SK-N-SH (cell line): Measurements from ENCODE around the gene TRIM65. TPM values are rescaled to one million over a fixed set of nuclear protein-coding genes. Genes with fewer than 3 reads are reported as not detected.

ENCODE experiments used
- CTCF ChIA-PET: fragments of 300-600, 350-600 bp; formaldehyde crosslinking; extraction: SDS; loops from one replicate; lab custom pipeline; 2021; lab: Yijun Ruan, JAX
- POLR2A ChIA-PET: fragments of 350-600 bp; sonication (Branson Sonifier 250); formaldehyde crosslinking; extraction: SDS; loops from one replicate; lab custom pipeline; 2020; ENCODE audit warnings: antibody characterized with exemption, inconsistent platforms; lab: Yijun Ruan, JAX
- DNase-seq: peaks from one replicate; pipeline ENCODE4 v3.0.0; 2012
- H2AFZ ChIP-seq: fragments of 200-600 bp; sonication (generic); 2 replicates; pipeline ENCODE4 v1.8.1; 2016; ENCODE audit warnings: antibody characterized with exemption, mild to moderate bottlenecking, low read depth
- H3F3A ChIP-seq: fragments of 200-600 bp; sonication (generic); replicated peaks from 2 replicates; pipeline ENCODE3; 2016; ENCODE audit warnings: antibody characterized with exemption, mild to moderate bottlenecking; ENCODE audit not compliant: insufficient read depth
- H3K27ac ChIP-seq, 2 experiments: fragments of 200-500 bp in 1 of 2; fragments of 200-600 bp in 1 of 2; sonication (Bioruptor generic) in 1 of 2; sonication (generic), shearing (Covaris generic) in 1 of 2; 2 replicates each; pipeline versions ENCODE4 v1.5.1 to v1.6.1; 2014 to 2016; ENCODE audit warnings: low read depth in 2 of 2, inconsistent platforms in 1 of 2, low read length in 1 of 2, mild to moderate bottlenecking in 1 of 2, mixed read lengths in 1 of 2
- H3K27me3 ChIP-seq: fragments of 200-600 bp; sonication (generic), shearing (Covaris generic); 2 replicates; pipeline ENCODE4 v1.6.1; 2016; ENCODE audit warnings: mixed run types; ENCODE audit not compliant: insufficient read depth
- H3K36me3 ChIP-seq, 2 experiments: fragments of 200-500 bp in 1 of 2; fragments of 200-600 bp in 1 of 2; sonication (Bioruptor generic) in 1 of 2; sonication (generic) in 1 of 2; replicated peaks in 1 of 2; 2 replicates each; pipeline versions ENCODE3 to v1.5.1; 2014 to 2016; ENCODE audit warnings: low read length in 1 of 2, mild to moderate bottlenecking in 1 of 2; ENCODE audit not compliant: insufficient read depth in 2 of 2, control insufficient read depth in 1 of 2
- H3K4me1 ChIP-seq, 2 experiments: fragments of 200-500 bp in 1 of 2; fragments of 200-600 bp in 1 of 2; sonication (Bioruptor generic) in 1 of 2; sonication (generic), shearing (Covaris generic) in 1 of 2; 2 replicates each; pipeline versions ENCODE4 v1.5.1 to v1.6.1; 2014 to 2016; ENCODE audit warnings: low read depth in 1 of 2, low read length in 1 of 2, mixed run types in 1 of 2; ENCODE audit not compliant: insufficient read depth in 2 of 2, control insufficient read depth in 1 of 2
- H3K4me2 ChIP-seq: fragments of 200-600 bp; sonication (generic), shearing (Covaris generic); 2 replicates; pipeline ENCODE4 v1.6.1; 2017; ENCODE audit warnings: mixed run types
- H3K4me3 ChIP-seq, 2 experiments: fragments of 200-500 bp in 1 of 2; fragments of 200-600 bp in 1 of 2; sonication (Bioruptor generic) in 1 of 2; sonication (generic), shearing (Covaris generic) in 1 of 2; 2 replicates each; pipeline versions ENCODE4 v1.5.1 to v1.8.1; 2014 to 2016; ENCODE audit warnings: low read depth in 2 of 2, inconsistent platforms in 1 of 2, low read length in 1 of 2, mild to moderate bottlenecking in 1 of 2, mixed read lengths in 1 of 2, moderate library complexity in 1 of 2
- H3K79me2 ChIP-seq: fragments of 200-600 bp; sonication (generic); 2 replicates; pipeline ENCODE4 v1.8.1; 2017; ENCODE audit warnings: mild to moderate bottlenecking; ENCODE audit not compliant: insufficient read depth
- H3K9ac ChIP-seq: fragments of 200-600 bp; sonication (generic); 2 replicates; pipeline ENCODE4 v1.6.1; 2017; ENCODE audit warnings: mixed run types
- H3K9me2 ChIP-seq: fragments of 200-600 bp; sonication (generic); 2 replicates; pipeline ENCODE4 v1.6.1; 2017; ENCODE audit warnings: mixed run types
- H3K9me3 ChIP-seq: fragments of 200-600 bp; sonication (generic); 2 replicates; pipeline ENCODE4 v1.6.1; 2017; ENCODE audit warnings: mixed run types, mild to moderate bottlenecking, moderate library complexity
- H4K20me1 ChIP-seq: fragments of 200-600 bp; sonication (generic); 2 replicates; pipeline ENCODE4 v1.6.1; 2017; ENCODE audit warnings: mild to moderate bottlenecking, mixed run types; ENCODE audit not compliant: insufficient read depth
- CHD2 ChIP-seq: fragments of 150-350 bp; IDR thresholded peaks from 2 replicates; pipeline ENCODE4 v1.6.1; 2018; ENCODE audit warnings: low read length; ENCODE audit not compliant: partially characterized antibody
- CTCF ChIP-seq: fragments of 200-600 bp; sonication (generic); IDR thresholded peaks from 2 replicates; pipeline ENCODE4 v1.6.1; 2017; ENCODE audit warnings: antibody characterized with exemption, mild to moderate bottlenecking, moderate library complexity
- EP300 ChIP-seq, 2 experiments: IDR thresholded peaks; 2 replicates each; pipeline versions ENCODE4 v1.4.0 to v1.6.1; 2012; ENCODE audit warnings: borderline replicate concordance in 1 of 2, low read depth in 1 of 2, low read length in 1 of 2
- EZH2phosphoT487 ChIP-seq: fragments of 200-600 bp; sonication (generic); IDR thresholded peaks from 2 replicates; pipeline ENCODE4 v1.6.1; 2017; ENCODE audit warnings: low read depth, mixed run types, mild to moderate bottlenecking, antibody characterized with exemption, moderate library complexity, borderline replicate concordance
- FOSL2 ChIP-seq: IDR thresholded peaks from 2 replicates; pipeline ENCODE4 v1.4.0; 2012; ENCODE audit warnings: low read depth, mild to moderate bottlenecking, moderate library complexity, borderline replicate concordance
- FOXJ3 ChIP-seq: sonication (generic); formaldehyde crosslinking; IDR thresholded peaks from 2 replicates; pipeline ENCODE4 v1.5.1; 2020; ENCODE audit warnings: mild to moderate bottlenecking, missing genetic modification reagents
- JUND ChIP-seq: IDR thresholded peaks from 2 replicates; pipeline ENCODE4 v1.4.0; 2012
- MEF2A ChIP-seq: IDR thresholded peaks from 2 replicates; pipeline ENCODE4 v1.4.0; 2012; ENCODE audit warnings: low read depth, borderline replicate concordance
- MXI1 ChIP-seq: IDR thresholded peaks from 2 replicates; pipeline ENCODE4 v1.6.1; 2012; ENCODE audit warnings: mild to moderate bottlenecking, low read depth, low read length, improper control_type of control experiment
- NFIC ChIP-seq: IDR thresholded peaks from 2 replicates; pipeline ENCODE4 v1.4.0; 2012; ENCODE audit warnings: borderline replicate concordance
- NRF1 ChIP-seq: IDR thresholded peaks from 2 replicates; pipeline ENCODE4 v1.6.1; 2012; ENCODE audit warnings: low read depth, mild to moderate bottlenecking, low read length
- PBX3 ChIP-seq: IDR thresholded peaks from 2 replicates; pipeline ENCODE4; 2012
- POLR2AphosphoS5 ChIP-seq: IDR thresholded peaks from 2 replicates; pipeline ENCODE4 v1.6.1; 2012; ENCODE audit warnings: low read depth, low read length
- RAD21 ChIP-seq: IDR thresholded peaks from 2 replicates; pipeline ENCODE4 v1.6.1; 2012; ENCODE audit warnings: mild to moderate bottlenecking, low read length
- RCOR1 ChIP-seq: fragments of 150-350 bp; IDR thresholded peaks from 2 replicates; pipeline ENCODE4 v1.6.1; 2017; ENCODE audit warnings: antibody characterized with exemption, low read length
- RFX5 ChIP-seq: IDR thresholded peaks from 2 replicates; pipeline ENCODE4 v1.6.1; 2012; ENCODE audit warnings: mild to moderate bottlenecking, improper control_type of control experiment, low read length
- TCF12 ChIP-seq: IDR thresholded peaks from 2 replicates; pipeline ENCODE4 v1.4.0; 2012
- TEAD4 ChIP-seq: IDR thresholded peaks from 2 replicates; pipeline ENCODE4 v1.4.0; 2012; ENCODE audit warnings: mild to moderate bottlenecking, borderline replicate concordance; ENCODE audit not compliant: insufficient read depth
- WGBS: methylation state at CpG from one replicate; pipeline ENCODE4 v1.1.6; 2017; ENCODE audit warnings: low lambda C conversion rate; 5-methylcytosine and 5-hydroxymethylcytosine counted together
- polyA plus RNA-seq, 3 experiments: library from polyadenylated mRNA; depleted of rRNA; stranded (reverse); fragments of >200 nt; gene quantifications; 2 replicates each; pipeline ENCODE4 v1.2.3, GENCODE V29; 2012
- TF ChIP-seq, protein P1 (sequence below): fragments of 150-350 bp; IDR thresholded peaks from 2 replicates; pipeline ENCODE4 v1.6.1; 2016; ENCODE audit warnings: mild to moderate bottlenecking, low read depth, low read length
- TF ChIP-seq, protein P2 (sequence below): IDR thresholded peaks from 2 replicates; pipeline ENCODE4 v1.4.0; 2012; ENCODE audit warnings: low read depth, borderline replicate concordance

The TRIM65 gene
- polyA plus RNA-seq, 1 of the 3 experiments (the other 2 are of a cell fraction): 13.1 TPM

DNA sequence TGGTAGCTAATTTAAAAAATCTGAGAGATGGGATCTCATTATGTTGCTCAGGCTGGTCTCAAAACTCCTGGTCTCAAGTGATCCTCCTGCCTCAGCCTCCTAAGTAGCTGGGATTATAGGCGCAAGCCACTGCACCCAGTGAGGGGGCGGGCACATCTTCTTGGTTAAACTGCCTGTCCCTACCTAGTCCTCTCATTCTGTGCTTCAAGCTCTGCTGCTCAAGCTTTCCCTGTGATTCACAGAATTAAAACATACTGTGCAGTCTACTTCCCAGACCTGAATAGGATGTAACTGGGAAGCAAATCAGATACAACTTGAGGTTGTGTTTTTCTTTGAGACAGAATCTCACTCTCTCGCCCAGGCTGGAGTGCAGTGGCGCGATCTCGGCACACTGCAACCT is 5.7 kb upstream of the TRIM65 start:
- H3K27me3 ChIP-seq: no peaks in the 10 kb centered on the region
- H3K4me2 ChIP-seq: no peak overlapping the region
- H3K9me3 ChIP-seq: no peaks in the 10 kb centered on the region
- no peak overlapping the region for H3K27ac ChIP-seq
- peaks cover 30% of the 10 kb centered on the region; the same call in 1 of the 2 replicates for H3K79me2 ChIP-seq
- no peak for DNase-seq
- H2AFZ ChIP-seq: no peak overlapping the region
- H3K36me3 ChIP-seq: peaks cover 26 to 41% of the 10 kb centered on the region in 2 experiments
- peaks cover 4% of the 10 kb centered on the region in 2 experiments; a peak in 2 of 4 replicates for H3K4me1 ChIP-seq
- WGBS: 97% methylated on average over 6 of the region's 6 CpGs
- H3K9ac ChIP-seq: no peak overlapping the region
- no peaks in the 10 kb centered on the region for H4K20me1 ChIP-seq
- no peak for TF ChIP-seq JUND
- no peak for TF ChIP-seq TCF12
- TF ChIP-seq MEF2A: no peak
- no peak for TF ChIP-seq EZH2phosphoT487
- no peak for TF ChIP-seq EP300 (IDR thresholded peaks at IDR 0.05; ENCODE audit: borderline replicate concordance in 1 of 2, low read depth in 1 of 2, low read length in 1 of 2)
- TF ChIP-seq, protein P1, sequence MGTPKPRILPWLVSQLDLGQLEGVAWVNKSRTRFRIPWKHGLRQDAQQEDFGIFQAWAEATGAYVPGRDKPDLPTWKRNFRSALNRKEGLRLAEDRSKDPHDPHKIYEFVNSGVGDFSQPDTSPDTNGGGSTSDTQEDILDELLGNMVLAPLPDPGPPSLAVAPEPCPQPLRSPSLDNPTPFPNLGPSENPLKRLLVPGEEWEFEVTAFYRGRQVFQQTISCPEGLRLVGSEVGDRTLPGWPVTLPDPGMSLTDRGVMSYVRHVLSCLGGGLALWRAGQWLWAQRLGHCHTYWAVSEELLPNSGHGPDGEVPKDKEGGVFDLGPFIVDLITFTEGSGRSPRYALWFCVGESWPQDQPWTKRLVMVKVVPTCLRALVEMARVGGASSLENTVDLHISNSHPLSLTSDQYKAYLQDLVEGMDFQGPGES: no peak
- ChIA-PET CTCF (interaction anchor here (1.0 to 5.6 kb wide), 5 partner anchors 26 to 162 kb away, joined by 3 to 142 read pairs (median 5); partner anchors contain the start of gene CDK3), POLR2A (no interaction called here)
- H3K9me2 ChIP-seq: no peaks in the 10 kb centered on the region
- H3K4me3 ChIP-seq: no peak overlapping the region
- peaks cover 27% of the 10 kb centered on the region for H3F3A ChIP-seq

GRCh38 chr17:75901727-75902126 is 5.0 kb upstream of the TRIM65 start:
- Histone ChIP-seq H4K20me1 (no peaks in the 10 kb centered on the region), H3K36me3 (peaks cover 26 to 42% of the 10 kb centered on the region in 2 experiments), H3K9ac (no peak overlapping the region), H3K4me2 (no peak overlapping the region), H3K9me2 (no peaks in the 10 kb centered on the region), H3F3A (peaks cover 31% of the 10 kb centered on the region), H3K27me3 (no peaks in the 10 kb centered on the region), H2AFZ (no peak overlapping the region), H3K27ac (no peak overlapping the region), H3K9me3 (no peaks in the 10 kb centered on the region), H3K4me3 (no peak overlapping the region), H3K79me2 (peaks cover 30% of the 10 kb centered on the region; the same call in 1 of the 2 replicates), H3K4me1 (peaks cover 4 to 6% of the 10 kb centered on the region in 2 experiments; a peak in 2 of 4 replicates)
- CTCF ChIA-PET: interaction anchor here (1.0 to 16.0 kb wide), 5 partner anchors 24 to 163 kb away, joined by 3 to 214 read pairs (median 26); partner anchors contain the start of genes CDK3 and TRIM47
- TF ChIP-seq NFIC: no peak
- TF ChIP-seq EZH2phosphoT487: no peak
- TF ChIP-seq EP300 (IDR thresholded peaks at IDR 0.05; ENCODE audit: borderline replicate concordance in 1 of 2, low read depth in 1 of 2, low read length in 1 of 2): no peak
- no peak for TF ChIP-seq FOXJ3 (CRISPR knock-in tag)
- no peak for TF ChIP-seq RAD21
- TF ChIP-seq, protein P2, sequence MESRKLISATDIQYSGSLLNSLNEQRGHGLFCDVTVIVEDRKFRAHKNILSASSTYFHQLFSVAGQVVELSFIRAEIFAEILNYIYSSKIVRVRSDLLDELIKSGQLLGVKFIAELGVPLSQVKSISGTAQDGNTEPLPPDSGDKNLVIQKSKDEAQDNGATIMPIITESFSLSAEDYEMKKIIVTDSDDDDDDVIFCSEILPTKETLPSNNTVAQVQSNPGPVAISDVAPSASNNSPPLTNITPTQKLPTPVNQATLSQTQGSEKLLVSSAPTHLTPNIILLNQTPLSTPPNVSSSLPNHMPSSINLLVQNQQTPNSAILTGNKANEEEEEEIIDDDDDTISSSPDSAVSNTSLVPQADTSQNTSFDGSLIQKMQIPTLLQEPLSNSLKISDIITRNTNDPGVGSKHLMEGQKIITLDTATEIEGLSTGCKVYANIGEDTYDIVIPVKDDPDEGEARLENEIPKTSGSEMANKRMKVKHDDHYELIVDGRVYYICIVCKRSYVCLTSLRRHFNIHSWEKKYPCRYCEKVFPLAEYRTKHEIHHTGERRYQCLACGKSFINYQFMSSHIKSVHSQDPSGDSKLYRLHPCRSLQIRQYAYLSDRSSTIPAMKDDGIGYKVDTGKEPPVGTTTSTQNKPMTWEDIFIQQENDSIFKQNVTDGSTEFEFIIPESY: no peak
- TF ChIP-seq CTCF: no peak
- no peak for TF ChIP-seq RCOR1
- TF ChIP-seq FOSL2: no peak
- TF ChIP-seq CHD2: no peak
- TF ChIP-seq NRF1: no peak
- no peak for TF ChIP-seq MXI1
- TF ChIP-seq TEAD4: no peak
- no peak for TF ChIP-seq MEF2A
- TF ChIP-seq RFX5: no peak
- no peak for TF ChIP-seq POLR2AphosphoS5
- TF ChIP-seq PBX3: no peak
- no peak for DNase-seq
- 94% methylated on average over 18 of the region's 18 CpGs for WGBS
- POLR2A ChIA-PET: no interaction called here
